ENCODE measurements around the gene RBP5. TPM values are rescaled to one million over a fixed set of nuclear protein-coding genes. Genes with fewer than 3 reads are reported as not detected.
A peak's percentile ranks its signal among the peaks of the same experiment; 100 is the strongest.

RBP5 gene
- total RNA-seq, 1 donor: not detected

DNA sequence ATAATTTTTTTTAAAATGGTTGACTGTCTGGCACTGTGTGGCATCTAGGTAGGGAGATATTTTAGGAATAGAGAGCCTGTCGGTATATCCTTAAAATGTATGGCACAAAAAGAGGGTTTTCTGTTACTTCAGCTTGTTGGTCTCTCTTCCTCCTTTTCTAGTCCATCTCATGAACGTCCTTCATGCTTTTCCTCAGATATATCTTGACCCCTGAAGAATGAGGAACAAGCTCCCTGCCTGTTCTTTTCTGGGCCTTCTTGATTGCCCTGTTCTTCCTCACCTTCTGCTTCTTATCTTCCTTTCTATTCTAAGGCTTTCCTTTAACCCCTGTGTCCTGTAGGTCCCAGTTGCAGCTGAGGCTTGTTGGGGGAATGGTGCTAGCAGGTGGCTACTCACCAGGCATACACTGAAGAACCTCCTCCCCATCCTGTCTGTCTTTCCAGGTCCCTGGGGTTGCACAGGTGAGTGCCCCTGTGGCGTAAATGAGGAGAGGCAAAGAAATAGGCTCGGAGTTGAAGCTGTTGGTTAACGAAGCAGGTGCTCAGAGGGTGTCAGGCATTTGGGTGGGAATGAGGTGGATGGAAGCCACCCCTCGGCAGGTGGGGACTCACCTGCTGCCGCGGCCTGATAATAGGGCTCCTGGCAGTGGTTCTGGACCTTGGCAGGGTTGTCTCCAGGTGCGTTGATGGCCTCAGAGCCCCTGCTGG lies 29.2 kb downstream of the RBP5 start:
- TF ChIP-seq, protein P1, sequence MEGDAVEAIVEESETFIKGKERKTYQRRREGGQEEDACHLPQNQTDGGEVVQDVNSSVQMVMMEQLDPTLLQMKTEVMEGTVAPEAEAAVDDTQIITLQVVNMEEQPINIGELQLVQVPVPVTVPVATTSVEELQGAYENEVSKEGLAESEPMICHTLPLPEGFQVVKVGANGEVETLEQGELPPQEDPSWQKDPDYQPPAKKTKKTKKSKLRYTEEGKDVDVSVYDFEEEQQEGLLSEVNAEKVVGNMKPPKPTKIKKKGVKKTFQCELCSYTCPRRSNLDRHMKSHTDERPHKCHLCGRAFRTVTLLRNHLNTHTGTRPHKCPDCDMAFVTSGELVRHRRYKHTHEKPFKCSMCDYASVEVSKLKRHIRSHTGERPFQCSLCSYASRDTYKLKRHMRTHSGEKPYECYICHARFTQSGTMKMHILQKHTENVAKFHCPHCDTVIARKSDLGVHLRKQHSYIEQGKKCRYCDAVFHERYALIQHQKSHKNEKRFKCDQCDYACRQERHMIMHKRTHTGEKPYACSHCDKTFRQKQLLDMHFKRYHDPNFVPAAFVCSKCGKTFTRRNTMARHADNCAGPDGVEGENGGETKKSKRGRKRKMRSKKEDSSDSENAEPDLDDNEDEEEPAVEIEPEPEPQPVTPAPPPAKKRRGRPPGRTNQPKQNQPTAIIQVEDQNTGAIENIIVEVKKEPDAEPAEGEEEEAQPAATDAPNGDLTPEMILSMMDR (IDR thresholded peaks at IDR 0.05; ENCODE audit: insufficient read depth, low read length): no peak
- H3K4me3 ChIP-seq (ENCODE audit: low read depth, low read length): no peak overlapping the region
- DNase-seq (ENCODE audit: low read depth): no peak

DNA sequence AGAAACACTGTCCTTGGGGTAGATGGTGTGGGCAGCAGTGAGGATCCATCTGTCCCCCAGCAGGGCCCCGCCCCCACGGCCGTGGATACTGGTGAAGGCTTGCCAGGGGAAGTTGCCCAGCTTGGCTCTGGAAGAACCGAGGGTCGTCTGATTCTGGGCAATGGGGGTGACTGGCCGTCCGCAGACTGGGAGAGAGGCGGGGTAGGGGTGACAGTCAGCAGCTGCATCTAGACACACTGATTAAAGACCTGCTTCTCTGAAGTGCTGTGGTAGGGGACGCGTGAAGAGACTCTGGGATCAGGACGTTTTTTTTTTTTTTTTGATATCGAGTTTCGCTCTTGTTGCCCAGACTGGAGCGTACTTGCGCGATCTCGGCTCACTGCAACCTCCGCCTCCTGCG lies 31.7 kb downstream of the RBP5 start:
- TF ChIP-seq, protein P1 (IDR thresholded peaks at IDR 0.05; ENCODE audit: insufficient read depth, low read length): no peak
- no peak for DNase-seq (ENCODE audit: low read depth)
- H3K4me3 ChIP-seq (ENCODE audit: low read depth, low read length): no peak overlapping the region

DNA sequence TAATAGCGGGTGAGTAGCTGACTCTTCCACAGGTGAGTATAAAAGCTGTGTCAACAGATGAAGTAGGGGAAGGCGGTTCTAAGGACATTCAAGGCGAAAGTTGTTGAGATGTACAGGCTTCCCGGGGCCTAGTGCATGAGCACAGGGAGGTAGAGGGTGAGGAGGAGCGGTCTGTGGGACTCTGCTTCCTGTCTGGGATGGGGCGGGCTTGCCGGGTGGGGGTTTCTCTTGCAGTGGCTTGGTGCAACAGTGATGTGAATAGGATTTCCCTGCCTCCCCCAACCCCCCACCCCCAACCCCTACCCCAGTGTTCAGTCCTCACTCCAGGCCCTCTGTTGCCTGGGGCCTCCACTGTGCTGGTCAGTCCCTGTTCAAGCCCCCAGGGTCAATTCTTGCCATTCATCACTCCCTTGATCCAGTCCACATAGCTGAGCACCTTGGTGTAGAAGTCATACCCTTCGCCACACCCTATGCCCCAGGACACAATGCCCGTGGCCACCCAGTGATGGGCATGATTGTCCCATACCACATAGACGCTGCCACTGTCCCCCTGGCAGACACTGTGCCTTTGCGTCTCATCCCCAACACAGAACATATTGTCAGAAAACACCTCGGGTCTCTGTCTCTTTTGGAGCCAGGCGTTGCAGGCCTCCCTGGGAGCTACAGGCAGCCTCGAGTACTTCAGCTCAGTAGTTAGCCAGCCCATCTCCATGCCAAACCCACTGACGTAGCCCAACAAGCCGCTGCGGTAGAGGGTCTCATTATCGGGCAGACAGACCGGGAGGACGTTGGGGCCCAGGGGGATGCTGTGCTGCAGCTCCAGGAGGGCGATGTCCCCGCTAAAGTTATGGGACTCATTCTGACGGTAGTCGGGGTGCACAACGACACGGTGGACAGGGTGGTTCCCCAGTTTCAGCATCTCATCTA lies 32.4 kb downstream of the RBP5 start:
- DNase-seq (ENCODE audit: low read depth): no peak
- no peak overlapping the region for H3K4me3 ChIP-seq (ENCODE audit: low read depth, low read length)
- TF ChIP-seq, protein P1 (IDR thresholded peaks at IDR 0.05; ENCODE audit: insufficient read depth, low read length): no peak

- no peak overlapping the region for H3K4me3 ChIP-seq (ENCODE audit: low read depth, low read length)
- peak; percentile 56 for DNase-seq (ENCODE audit: low read depth)
- TF ChIP-seq, protein P1 (IDR thresholded peaks at IDR 0.05; ENCODE audit: insufficient read depth, low read length): no peak
These were observed 34.8 kb downstream of the RBP5 start for GRCh38 chr12:7093892-7094291.

DNA sequence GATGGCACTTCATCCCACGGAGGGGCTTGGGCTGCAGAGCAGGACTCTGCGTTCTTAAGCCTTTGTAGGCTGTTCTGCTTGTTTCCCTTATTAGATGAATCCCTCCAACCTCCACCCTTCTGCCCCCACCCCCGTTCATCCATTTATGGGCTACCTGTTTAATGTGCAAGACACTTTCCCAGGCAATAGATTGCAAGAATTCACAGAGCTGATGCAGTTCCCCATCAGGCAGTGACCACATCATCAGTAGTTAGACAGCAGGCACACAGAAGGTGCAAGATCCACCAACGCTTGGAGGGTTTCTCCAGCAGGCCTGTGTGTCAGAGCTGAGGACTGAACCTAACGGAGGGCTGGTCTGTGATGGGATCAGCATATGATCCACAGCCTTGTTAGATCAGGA lies 35.2 kb downstream of the RBP5 start:
- TF ChIP-seq, protein P1 (IDR thresholded peaks at IDR 0.05; ENCODE audit: insufficient read depth, low read length): no peak
- no peak for DNase-seq (ENCODE audit: low read depth)
- H3K4me3 ChIP-seq (ENCODE audit: low read depth, low read length): no peak overlapping the region

GRCh38 chr12:7092986-7093460 lies 35.7 kb downstream of the RBP5 start:
- TF ChIP-seq, protein P1 (IDR thresholded peaks at IDR 0.05; ENCODE audit: insufficient read depth, low read length): no peak
- H3K4me3 ChIP-seq (ENCODE audit: low read depth, low read length): no peak overlapping the region
- DNase-seq (ENCODE audit: low read depth): no peak
